Forelimb muscle (tissue), 1 donor: ENCODE measurements around the gene NMNAT2. TPM values are rescaled to one million over a fixed set of nuclear protein-coding genes. Genes with fewer than 3 reads are reported as not detected.
"Not testable (repeated sequence)": the region's sequence is repeated elsewhere in the genome, so short reads cannot be mapped to it uniquely, and the experiment has no call there.

ENCODE experiments used
- DNase-seq: peaks from one replicate; pipeline ENCODE4 v3.0.0-alpha.2; 2013; ENCODE audit warnings: low read depth
- polyA plus RNA-seq: library from polyadenylated mRNA; unstranded; fragments of 120-200 nt; gene quantifications from one replicate; pipeline ENCODE4 v1.2.1, GENCODE V29; 2013; ENCODE audit not compliant: insufficient read length

NMNAT2 gene
- 0.68 TPM for polyA plus RNA-seq

DNA sequence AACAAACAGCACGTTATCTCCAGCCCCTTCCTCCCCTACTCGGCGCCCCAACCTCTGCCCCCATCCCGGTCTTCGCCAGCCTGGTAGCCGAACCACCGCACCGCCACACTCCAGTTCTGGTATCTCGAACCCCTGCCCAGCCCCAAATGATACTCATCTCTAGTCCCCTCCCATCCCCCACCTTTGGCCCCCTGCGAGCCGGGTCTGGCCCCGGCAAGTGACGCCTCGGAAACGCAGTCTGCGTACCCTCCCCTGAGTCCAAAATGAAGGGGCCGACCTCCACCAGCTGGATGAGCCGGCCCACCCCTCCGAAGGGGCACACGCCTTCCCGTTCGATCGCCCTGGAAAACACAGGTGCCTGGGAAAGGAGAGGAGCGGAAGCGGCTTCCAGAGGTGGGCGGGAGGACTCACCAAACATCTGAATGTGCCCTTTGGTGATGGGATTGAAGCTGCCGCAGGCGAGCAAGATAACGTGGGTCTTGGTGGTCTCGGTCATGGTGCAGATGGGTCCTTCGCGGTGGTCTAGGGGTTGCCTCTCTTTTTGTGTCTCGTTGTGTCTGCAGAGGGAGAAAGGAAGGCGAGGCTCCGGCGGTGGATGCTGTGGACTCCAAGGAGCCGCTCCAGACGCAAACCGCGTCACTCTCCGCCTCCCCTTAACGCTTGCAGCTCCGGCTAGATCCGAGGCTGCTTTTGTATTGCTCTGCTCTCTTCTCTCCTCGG lies at the start of gene NMNAT2:
NMNAT2 (minus strand) TSS at position 609 of the 720 bp plus-strand sequence; CDS start at position 496, 113 bp downstream.
- DNase-seq = no peak

DNA sequence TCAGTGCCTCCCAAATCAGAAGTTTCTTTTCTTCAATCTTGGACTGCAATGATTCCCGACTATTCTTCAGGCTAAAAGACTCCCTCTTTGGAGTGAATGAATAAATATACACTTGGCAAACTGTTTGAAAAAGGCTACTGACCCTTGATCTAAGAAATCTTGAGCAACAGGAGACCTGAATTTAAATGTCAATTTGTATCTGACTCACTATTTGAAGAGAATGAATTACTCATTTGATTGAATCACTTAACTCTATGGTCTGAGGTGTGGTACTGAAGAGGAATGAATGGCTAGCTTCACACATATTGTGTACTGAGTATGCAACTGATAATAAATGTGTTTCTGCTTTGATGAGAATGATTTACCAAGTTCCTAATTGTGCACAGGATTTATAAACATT lies 49.5 kb upstream of the NMNAT2 start:
- no peak for DNase-seq

DNA sequence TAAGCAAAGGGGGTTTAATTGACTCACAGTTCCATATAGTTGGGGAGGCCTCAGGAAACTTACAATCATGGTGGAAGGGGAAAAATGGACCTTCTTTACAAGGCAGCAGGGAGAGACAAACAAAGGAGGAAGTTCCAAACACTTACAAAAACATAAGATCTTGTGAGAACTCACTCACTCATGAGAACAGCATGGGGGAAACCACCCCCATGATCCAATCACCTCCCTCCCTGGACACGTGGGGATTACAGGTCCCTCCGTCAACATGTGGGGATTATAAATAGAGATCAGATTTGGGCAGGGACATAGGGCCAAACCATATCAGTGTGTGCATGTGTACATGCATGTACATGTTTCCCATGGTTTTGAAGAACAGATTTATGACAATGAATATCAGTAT lies 48.6 kb upstream of the NMNAT2 start:
- no peak for DNase-seq

DNA sequence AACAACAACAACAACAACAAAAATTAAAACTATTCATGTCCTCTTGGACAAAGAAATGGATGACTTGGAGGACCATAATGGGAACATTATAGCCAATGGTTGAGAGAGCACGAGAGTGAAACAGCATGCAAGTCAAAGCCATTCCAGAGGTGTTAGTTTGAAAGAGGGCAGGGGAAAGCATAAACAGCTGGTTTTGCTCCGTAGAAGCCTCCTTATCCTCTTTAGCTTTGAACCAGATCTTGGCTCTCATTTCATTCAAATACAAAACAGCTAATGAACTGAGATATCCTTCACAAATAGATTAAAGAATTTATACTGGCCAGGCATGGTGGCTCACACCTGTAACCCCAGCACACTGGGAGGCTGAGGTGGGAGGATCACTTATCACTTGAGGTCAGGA lies 45.4 kb upstream of the NMNAT2 start:
- DNase-seq = no peak

- no peak for DNase-seq
Observed at GRCh38 chr1:183461350-183461749, 43.2 kb upstream of the NMNAT2 start.

GRCh38 chr1:183460596-183460995 lies 42.4 kb upstream of the NMNAT2 start:
- no peak for DNase-seq

- no peak for DNase-seq
Observed at GRCh38 chr1:183457449-183457848, 39.3 kb upstream of the NMNAT2 start.

DNA sequence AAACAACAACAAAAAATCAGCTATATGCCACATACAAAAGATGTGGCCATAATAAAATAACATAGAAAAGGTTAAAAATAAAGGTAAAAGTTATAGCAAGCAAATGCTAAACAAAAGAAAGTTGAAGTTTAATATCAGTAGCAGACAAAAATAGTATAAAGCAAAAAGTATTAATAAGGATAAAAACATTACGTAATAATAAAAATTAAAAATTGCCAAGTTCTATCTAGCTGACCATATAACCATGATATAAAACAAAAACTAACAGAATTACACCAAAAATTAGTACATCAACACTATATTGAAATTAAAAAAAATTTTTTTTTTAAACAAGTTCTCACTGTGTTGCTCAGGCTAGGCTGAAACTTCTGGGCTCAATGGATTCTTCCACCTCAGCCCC lies 38.6 kb upstream of the NMNAT2 start:
- DNase-seq = no peak

- no peak for DNase-seq
Observed at GRCh38 chr1:183454377-183454776, 36.2 kb upstream of the NMNAT2 start.

- DNase-seq = no peak
Observed at GRCh38 chr1:183450093-183450492, 31.9 kb upstream of the NMNAT2 start.

GRCh38 chr1:183449223-183449770 lies 31.1 kb upstream of the NMNAT2 start:
- no peak for DNase-seq

- peak; percentile 63 for DNase-seq
Observed at GRCh38 chr1:183444243-183444642, 26.1 kb upstream of the NMNAT2 start.

- no peak for DNase-seq
Observed at GRCh38 chr1:183443466-183443865, 25.3 kb upstream of the NMNAT2 start.

DNA sequence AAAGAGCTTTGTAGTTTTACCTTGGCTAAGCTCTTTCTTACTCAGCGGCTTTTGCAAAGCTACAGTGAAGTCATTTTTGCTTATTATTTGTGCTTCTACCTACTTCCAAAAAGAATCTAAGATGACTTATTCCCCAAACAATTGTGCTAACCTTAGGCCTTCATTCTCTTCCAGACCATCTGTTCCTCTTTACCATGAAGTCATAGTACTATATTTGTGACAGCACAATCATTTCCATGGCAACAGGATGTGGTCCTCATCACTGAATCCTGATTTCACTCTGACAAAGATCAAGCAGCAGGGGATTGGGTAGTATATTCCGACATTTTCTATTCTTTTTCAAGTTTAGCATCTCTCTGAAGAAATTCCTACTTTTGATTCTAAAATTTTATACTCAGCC lies 24.8 kb upstream of the NMNAT2 start:
- peak; percentile 73 for DNase-seq

DNA sequence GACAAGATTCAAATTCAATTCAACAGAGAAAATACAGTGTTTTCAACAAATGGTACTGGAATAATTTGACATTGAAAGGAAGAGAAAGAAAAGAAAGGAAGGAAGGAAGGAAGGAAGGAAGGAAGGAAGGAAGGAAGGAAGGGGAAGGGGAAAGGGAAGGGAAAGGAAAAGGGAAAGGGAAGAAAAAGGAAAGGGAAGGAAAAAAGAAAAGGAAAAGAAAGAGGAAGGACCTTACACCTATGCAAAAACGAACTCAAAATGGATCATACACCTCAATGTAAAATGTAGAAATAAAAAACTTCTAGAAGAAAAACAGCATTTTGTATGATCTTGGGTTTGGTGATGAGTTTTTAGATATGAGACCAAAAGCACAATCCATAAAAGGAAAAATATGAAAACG lies 19.9 kb upstream of the NMNAT2 start:
- no peak for DNase-seq

DNA sequence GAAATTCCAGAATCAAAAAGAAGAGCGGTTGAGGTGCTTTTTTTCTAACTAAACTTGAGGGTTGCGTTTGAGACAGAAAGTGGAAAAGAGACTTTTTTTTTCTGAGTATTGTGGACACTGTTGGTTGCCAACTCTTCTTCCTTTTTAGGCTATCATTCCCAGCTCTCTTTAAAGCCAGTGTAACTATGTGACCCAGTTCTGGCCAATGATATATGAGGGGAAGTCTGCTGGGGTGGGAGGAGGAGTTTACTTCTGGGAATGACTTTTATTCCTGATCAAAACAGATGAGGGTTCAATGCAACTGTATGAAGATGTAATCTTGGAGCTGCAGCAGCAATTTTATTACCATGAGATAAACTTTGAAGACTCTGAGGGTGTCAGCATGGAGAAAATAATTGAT lies 17.3 kb upstream of the NMNAT2 start:
- DNase-seq = no peak

GRCh38 chr1:183433703-183434102 lies 15.5 kb upstream of the NMNAT2 start:
- DNase-seq = no peak

GRCh38 chr1:183432548-183432875 lies 14.3 kb upstream of the NMNAT2 start:
- no peak for DNase-seq

- no peak for DNase-seq
Observed at GRCh38 chr1:183431840-183432547, 13.8 kb upstream of the NMNAT2 start.

GRCh38 chr1:183427591-183427990 lies 9.4 kb upstream of the NMNAT2 start:
- not testable (repeated sequence) for DNase-seq

DNA sequence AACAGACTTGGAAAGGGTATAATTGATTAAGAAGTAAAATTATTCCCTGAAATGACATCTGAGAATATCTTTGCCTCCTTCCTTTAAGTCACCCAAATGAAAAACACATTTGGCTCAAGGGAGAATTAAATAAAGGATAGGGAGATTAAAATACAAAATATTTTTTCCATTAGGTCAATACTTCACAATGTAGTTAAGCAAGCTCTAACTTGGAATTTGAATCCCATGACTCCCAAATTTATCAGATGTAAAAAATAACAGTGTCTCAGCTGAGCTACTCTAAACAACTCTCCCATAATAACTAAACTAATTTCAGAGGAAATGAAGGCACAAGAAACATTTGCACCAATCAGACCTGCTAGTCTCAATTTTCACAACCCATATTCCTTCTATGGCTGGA lies 6.5 kb upstream of the NMNAT2 start:
- no peak for DNase-seq

DNA sequence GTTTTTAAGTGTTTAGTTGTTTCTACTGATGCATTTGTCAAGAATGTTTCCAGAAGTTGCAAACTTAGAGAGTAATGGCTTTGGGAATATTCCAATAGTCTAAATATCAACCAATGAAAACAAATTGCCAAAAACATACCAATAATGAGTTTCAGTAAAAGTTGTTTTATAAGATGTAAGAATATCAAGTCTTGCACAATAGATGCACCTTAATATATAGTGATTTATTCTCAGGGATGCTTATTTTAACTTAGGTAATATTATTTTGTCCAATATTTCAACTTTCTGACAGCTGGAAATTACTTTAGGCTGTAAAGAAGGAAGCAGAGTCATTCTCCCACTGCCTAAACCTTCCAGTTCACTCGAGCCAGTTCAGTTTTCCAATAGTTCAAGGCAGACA lies 5.4 kb upstream of the NMNAT2 start:
- DNase-seq = no peak

DNA sequence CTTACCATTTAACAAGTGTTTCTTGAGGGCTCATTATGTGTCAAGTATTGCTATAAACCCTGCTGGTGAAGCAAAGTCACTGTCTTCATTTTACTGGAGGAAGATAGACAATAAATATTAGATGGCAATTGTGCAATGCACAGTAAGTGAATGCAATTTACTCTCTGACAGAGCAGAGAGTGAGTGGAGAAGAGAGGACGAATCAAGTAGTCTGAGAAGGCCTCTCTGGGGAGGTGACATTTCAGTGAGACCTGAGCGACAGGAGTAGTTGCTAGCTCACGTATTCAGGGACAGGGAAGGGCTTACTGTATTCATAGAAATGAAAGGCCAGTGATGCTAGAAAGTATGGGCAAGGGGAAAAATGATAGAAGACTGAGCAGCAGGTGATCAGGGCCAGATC lies 1.2 kb upstream of the NMNAT2 start:
- no peak for DNase-seq
